Spinal cord (tissue), 10 donors: ENCODE results near the gene GOLGA6C. TPM values are rescaled to one million over a fixed set of nuclear protein-coding genes. Genes with fewer than 3 reads are reported as not detected.
"Not testable (repeated sequence)": the region's sequence is repeated elsewhere in the genome, so short reads cannot be mapped to it uniquely, and the experiment has no call there.

Experiments
- DNase-seq, 6 donors: peaks; one replicate each; pipeline versions ENCODE4 v3.0.0 to v3.0.0-alpha.2; 2013 to 2015; ENCODE audit warnings: low spot score in 6 of 6, low read depth in 4 of 6
- H3K27ac ChIP-seq: one replicate; pipeline ENCODE4 v1.5.1; 2013; ENCODE audit warnings: low read depth, low read length, control low read depth
- H3K27me3 ChIP-seq: one replicate; pipeline ENCODE4 v1.6.1; 2013; ENCODE audit warnings: low read length; ENCODE audit not compliant: control insufficient read depth, insufficient read depth
- H3K36me3 ChIP-seq: one replicate; pipeline ENCODE4 v1.6.1; 2013; ENCODE audit warnings: low read length; ENCODE audit not compliant: control insufficient read depth, insufficient read depth
- H3K4me1 ChIP-seq: one replicate; pipeline ENCODE4 v1.6.1; 2013; ENCODE audit warnings: low read length; ENCODE audit not compliant: control insufficient read depth, insufficient read depth
- H3K4me3 ChIP-seq: one replicate; pipeline ENCODE4 v1.5.1; 2013; ENCODE audit warnings: low read depth, low read length, control low read depth
- H3K9me3 ChIP-seq: one replicate; pipeline ENCODE4 v1.6.1; 2013; ENCODE audit warnings: low read length; ENCODE audit not compliant: control insufficient read depth, insufficient read depth
- WGBS: methylation state at CpG from one replicate; pipeline ENCODE4 v1.1.5; 2013; ENCODE audit warnings: missing lambda C conversion rate; ENCODE audit not compliant: insufficient coverage; 5-methylcytosine and 5-hydroxymethylcytosine counted together
- polyA plus RNA-seq, 2 donors: library from polyadenylated mRNA; unstranded; fragments of 120-200 nt; gene quantifications; one replicate each; pipeline ENCODE4 v1.2.1, GENCODE V29; 2013; ENCODE audit not compliant: insufficient read length in 2 of 2
- total RNA-seq, 2 donors: library from RNA; depleted of rRNA in 1 of 2; stranded (reverse); fragments of 120-200 nt in 1 of 2; fragments of >200 nt in 1 of 2; gene quantifications; one replicate each; pipeline versions ENCODE4 v1.2.3 to v1.2.4, GENCODE V29; 2013 to 2014
- donor health status: healthy.

GOLGA6C gene
- total and polyA plus RNA-seq, 4 donors, result not detected

DNA sequence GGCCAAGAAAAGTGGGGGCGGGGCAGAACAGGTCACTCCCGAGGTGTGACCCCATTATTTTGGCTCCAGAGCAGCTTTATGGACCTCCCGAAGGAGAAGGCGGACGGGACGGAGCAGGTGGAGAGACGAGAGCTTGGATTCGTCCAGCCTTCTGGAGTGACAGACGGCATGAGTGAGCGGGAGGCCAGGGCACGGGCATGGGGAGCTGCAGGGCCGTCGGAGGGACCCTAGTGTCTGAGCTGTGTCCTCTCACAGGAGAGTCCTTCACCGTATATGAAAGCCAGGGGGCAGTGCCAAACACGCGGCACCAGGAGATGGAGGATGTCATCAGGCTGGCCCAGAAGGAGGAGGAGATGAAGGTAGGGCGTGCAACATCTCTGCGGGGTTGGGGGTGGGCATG is 35.5 kb downstream of the GOLGA6C start:
- no CpG with 5 or more reads among the region's 18 CpGs for WGBS
- not testable (repeated sequence) for H3K9me3 ChIP-seq, H3K27ac ChIP-seq, H3K4me1 ChIP-seq, H3K36me3 ChIP-seq, DNase-seq, H3K4me3 ChIP-seq, H3K27me3 ChIP-seq

GRCh38 chr15:75298541-75299310 is 40.6 kb downstream of the GOLGA6C start:
- not testable (repeated sequence) for H3K36me3 ChIP-seq, H3K9me3 ChIP-seq, DNase-seq, H3K27ac ChIP-seq, H3K4me3 ChIP-seq, H3K4me1 ChIP-seq, H3K27me3 ChIP-seq
- no CpG with 5 or more reads among the region's 13 CpGs for WGBS

GRCh38 chr15:75299311-75299688 is 41.2 kb downstream of the GOLGA6C start:
- DNase-seq, H3K4me1 ChIP-seq, H3K4me3 ChIP-seq, H3K36me3 ChIP-seq, H3K27me3 ChIP-seq, H3K27ac ChIP-seq, H3K9me3 ChIP-seq: not testable (repeated sequence)
- WGBS, result no CpG with 5 or more reads among the region's 6 CpGs

DNA sequence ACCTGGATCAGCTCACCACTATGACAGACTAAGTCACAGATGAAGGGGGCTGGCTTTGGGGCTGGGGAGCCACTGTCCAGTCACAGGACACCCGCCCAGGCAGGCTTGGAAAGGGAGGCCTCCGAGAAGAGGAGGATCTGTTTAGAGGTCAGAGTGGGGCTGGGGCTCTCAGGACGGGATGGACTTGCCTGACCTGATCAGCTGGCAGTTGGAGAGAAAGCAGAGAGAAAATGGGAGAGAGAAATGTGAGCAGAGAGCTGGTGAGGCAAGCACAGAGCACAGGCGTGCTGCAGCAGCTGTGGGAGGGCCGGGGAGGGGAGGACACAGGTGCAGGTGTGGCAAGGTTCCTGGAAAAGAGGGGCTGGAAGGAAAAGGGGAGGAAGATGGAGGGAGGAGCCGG is 41.9 kb downstream of the GOLGA6C start:
- 65% methylated on average over 3 of the region's 6 CpGs for WGBS
- not testable (repeated sequence) for H3K36me3 ChIP-seq, DNase-seq, H3K4me3 ChIP-seq, H3K27ac ChIP-seq, H3K9me3 ChIP-seq, H3K27me3 ChIP-seq, H3K4me1 ChIP-seq

- Histone ChIP-seq H3K27me3 (peaks cover 6% of the 10 kb centered on the region), H3K36me3 (no peaks in the 10 kb centered on the region), H3K4me1 (no peaks in the 10 kb centered on the region), H3K27ac (no peak overlapping the region), H3K9me3 (no peaks in the 10 kb centered on the region), H3K4me3 (no peak overlapping the region)
- no peak for DNase-seq
- WGBS, result 82% methylated on average over 9 of the region's 9 CpGs
Measured at GRCh38 chr15:75302318-75302717, 44.2 kb downstream of the GOLGA6C start.

DNA sequence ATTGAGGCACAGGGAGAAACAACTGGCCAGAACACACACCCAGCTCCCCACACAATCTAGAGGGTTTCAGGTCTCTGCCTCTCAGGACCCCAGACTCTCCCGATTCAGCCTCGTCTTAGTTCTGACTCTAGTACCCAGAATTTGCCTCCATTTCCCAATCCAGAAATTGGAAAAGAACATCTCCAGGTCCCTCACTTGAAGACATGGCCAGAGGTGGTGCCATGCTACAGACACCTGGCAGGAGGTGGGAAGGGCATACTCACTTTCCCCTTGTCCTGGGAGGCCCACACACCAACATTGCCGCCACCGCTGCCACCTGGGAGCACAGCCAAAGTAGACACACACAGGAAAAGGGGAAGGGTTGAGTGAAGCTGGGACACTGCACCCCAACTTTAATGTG is 44.6 kb downstream of the GOLGA6C start:
- not testable (repeated sequence) for DNase-seq, H3K9me3 ChIP-seq, H3K4me3 ChIP-seq, H3K27me3 ChIP-seq, H3K36me3 ChIP-seq, H3K4me1 ChIP-seq, H3K27ac ChIP-seq
- WGBS, result 93% methylated on average over 2 of the region's 4 CpGs

DNA sequence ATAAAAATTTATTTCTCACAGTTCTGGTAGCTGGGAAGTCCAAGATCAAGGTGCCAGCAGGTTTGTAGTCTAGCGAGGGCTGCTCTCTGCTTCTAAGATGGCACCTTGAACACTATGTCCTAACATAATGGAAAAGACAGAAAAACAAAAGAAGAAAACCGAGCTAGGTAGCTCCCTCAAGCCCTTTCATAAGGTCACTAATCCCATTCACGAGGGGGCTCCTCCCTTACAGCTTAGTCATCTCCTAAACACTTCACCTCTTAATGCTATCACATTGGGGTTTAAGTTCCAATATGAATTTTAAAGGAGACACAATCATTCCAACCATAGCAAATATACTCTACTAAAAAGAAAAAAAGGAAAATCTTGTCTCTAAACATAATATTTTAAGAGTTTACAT is 48.1 kb downstream of the GOLGA6C start:
- Histone ChIP-seq H3K4me1 (no peaks in the 10 kb centered on the region), H3K9me3 (no peaks in the 10 kb centered on the region), H3K27me3 (peaks cover 16% of the 10 kb centered on the region), H3K27ac (no peak overlapping the region), H3K36me3 (no peaks in the 10 kb centered on the region), H3K4me3 (no peak overlapping the region)
- no CpG with 5 or more reads among the region's 3 CpGs for WGBS
- no peak for DNase-seq

DNA sequence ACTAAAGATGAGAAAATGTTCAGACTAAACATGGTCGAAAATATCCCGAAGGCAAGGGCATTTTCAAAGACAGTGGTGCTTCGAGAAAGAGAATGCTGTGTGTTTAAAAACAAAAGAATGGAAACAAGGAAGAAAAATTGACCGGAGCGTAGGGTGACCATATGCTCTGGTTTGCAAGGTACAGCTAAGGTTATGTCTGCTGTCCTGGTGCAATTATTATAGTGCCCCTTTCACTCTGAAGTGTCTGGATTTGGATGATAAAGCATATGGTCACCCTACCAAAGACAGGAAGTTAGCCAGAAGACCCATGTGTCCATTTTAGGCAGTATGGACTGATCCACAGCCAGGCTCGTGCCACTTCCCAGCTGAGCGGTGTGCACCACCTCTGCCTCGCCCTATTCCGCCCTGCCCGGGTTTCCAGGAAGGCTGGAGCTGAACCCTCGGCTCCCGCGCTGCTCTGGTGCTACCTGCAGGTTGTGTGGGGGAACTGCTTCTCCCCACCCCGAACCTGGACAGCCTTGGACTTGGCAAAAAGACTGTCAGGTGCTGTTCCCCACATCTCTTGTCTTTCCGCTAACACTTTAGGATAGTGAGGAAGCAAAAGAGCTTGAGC is 49.8 kb downstream of the GOLGA6C start:
- H3K27me3 ChIP-seq, result peaks cover 16% of the 10 kb centered on the region
- H3K27ac ChIP-seq, result no peak overlapping the region
- H3K4me1 ChIP-seq, result no peaks in the 10 kb centered on the region
- peak in 3 of 6 donors; percentile 0 to 21 (median 1) for DNase-seq
- H3K36me3 ChIP-seq, result no peaks in the 10 kb centered on the region
- no peaks in the 10 kb centered on the region for H3K9me3 ChIP-seq
- 30% methylated on average over 13 of the region's 15 CpGs for WGBS
- no peak overlapping the region for H3K4me3 ChIP-seq

DNA sequence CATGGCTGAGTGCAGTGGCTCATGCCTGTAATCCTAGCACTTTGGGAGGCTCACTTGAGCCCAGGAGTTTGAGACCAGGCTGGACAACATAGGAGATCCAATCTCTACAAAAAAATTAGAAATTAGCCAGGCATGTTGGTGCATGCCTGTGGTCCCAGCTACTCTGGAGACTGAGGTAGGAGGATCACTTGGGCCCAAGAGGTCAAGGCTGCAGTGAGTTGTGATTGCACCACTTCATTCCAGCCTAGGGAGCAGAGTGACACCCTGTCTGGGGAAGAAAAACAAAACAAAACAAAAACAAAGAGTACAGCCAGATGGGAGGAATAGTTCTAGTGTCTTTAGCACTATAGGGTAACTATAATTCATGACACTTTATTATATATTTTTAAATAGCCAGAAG is 51.6 kb downstream of the GOLGA6C start:
- Histone ChIP-seq H3K36me3 (no peaks in the 10 kb centered on the region), H3K4me3 (no peak overlapping the region), H3K9me3 (no peaks in the 10 kb centered on the region), H3K27me3 (peaks cover 13% of the 10 kb centered on the region), H3K4me1 (no peaks in the 10 kb centered on the region), H3K27ac (no peak overlapping the region)
- DNase-seq, result no peak

GRCh38 chr15:75312548-75312947 is 54.4 kb downstream of the GOLGA6C start:
- not testable (repeated sequence) for H3K9me3 ChIP-seq, H3K27me3 ChIP-seq, H3K4me3 ChIP-seq, H3K27ac ChIP-seq, H3K36me3 ChIP-seq, H3K4me1 ChIP-seq, DNase-seq
- 100% methylated on average over 1 of the region's 1 CpG for WGBS
